BE2C (cell line): ENCODE measurements around the gene BTK.

Source experiments
- DNase-seq: peaks from one replicate; pipeline ENCODE4 v3.0.0-alpha.2; 2020
- H3K27me3 ChIP-seq: fragments of 250-450 bp; sonication (Bioruptor Pico); 2 replicates; pipeline ENCODE4 v1.5.1; 2020; ENCODE audit warnings: mild to moderate bottlenecking
- H3K36me3 ChIP-seq: fragments of 250-450 bp; sonication (Bioruptor Pico); 2 replicates; pipeline ENCODE4 v1.5.1; 2020; ENCODE audit warnings: mild to moderate bottlenecking
- H3K4me1 ChIP-seq: fragments of 250-450 bp; sonication (Bioruptor Pico); 2 replicates; pipeline ENCODE4 v1.5.1; 2020
- H3K4me3 ChIP-seq: 2 replicates; pipeline ENCODE4 v1.5.1; 2011; ENCODE audit warnings: low read depth, low read length
- H3K9me3 ChIP-seq: fragments of 250-450 bp; sonication (Bioruptor Pico); 2 replicates; pipeline ENCODE4 v1.5.1; 2020
- TF ChIP-seq, protein P1 (sequence below): IDR thresholded peaks from 2 replicates; pipeline ENCODE4 v1.5.1; 2012; ENCODE audit warnings: mild to moderate bottlenecking, low read depth, low read length

The BTK gene

DNA sequence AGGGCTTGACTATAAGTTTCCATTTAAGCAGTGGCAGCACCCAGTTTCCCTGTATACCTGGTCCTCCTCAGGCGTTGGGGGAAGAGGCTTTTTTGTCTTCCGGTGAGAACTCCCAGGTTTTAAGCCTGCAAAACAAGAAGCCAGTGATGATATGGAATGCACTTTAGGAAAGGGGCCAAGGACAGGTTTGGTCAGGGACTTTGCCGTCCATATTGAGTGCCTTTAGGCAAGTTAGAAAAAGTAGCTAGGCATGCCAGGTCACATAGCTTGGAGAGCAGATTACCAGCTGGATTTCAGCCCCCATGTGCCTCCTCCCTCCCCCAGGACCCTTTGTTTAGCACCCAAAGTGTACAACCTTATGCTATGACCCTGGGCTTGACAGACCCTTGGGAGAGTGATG is 23.9 kb downstream of the BTK start:
- H3K9me3 ChIP-seq: no peaks in the 10 kb centered on the region
- no peaks in the 10 kb centered on the region for H3K27me3 ChIP-seq
- DNase-seq: no peak
- no peaks in the 10 kb centered on the region for H3K36me3 ChIP-seq
- no peaks in the 10 kb centered on the region for H3K4me1 ChIP-seq
- no peak overlapping the region for H3K4me3 ChIP-seq
- TF ChIP-seq, protein P1, sequence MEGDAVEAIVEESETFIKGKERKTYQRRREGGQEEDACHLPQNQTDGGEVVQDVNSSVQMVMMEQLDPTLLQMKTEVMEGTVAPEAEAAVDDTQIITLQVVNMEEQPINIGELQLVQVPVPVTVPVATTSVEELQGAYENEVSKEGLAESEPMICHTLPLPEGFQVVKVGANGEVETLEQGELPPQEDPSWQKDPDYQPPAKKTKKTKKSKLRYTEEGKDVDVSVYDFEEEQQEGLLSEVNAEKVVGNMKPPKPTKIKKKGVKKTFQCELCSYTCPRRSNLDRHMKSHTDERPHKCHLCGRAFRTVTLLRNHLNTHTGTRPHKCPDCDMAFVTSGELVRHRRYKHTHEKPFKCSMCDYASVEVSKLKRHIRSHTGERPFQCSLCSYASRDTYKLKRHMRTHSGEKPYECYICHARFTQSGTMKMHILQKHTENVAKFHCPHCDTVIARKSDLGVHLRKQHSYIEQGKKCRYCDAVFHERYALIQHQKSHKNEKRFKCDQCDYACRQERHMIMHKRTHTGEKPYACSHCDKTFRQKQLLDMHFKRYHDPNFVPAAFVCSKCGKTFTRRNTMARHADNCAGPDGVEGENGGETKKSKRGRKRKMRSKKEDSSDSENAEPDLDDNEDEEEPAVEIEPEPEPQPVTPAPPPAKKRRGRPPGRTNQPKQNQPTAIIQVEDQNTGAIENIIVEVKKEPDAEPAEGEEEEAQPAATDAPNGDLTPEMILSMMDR: no peak

- TF ChIP-seq, protein P1: no peak
- H3K36me3 ChIP-seq: no peaks in the 10 kb centered on the region
- DNase-seq: no peak
Measured at GRCh38 chrX:101360390-101360789, 25.6 kb downstream of the BTK start.

DNA sequence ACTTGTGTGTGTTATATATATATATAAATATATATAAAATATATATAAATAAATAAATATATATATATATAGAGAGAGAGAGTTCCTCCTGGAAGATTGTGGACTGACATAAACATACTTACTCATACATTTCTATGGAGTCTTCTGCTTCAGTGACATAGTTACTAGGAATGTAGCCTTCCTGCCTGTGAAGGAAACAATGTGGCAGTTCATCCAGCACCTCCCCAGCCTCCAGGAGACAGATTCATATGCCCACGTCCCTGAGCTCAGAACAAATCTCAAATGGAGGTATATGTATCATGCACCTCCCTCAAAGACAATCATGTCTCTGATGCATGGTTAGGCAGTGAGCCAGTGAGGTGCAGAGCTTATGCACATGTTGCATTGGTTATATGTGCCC is 26.0 kb downstream of the BTK start:
- H3K4me1 ChIP-seq: no peaks in the 10 kb centered on the region
- no peaks in the 10 kb centered on the region for H3K27me3 ChIP-seq
- H3K9me3 ChIP-seq: no peaks in the 10 kb centered on the region
- no peak overlapping the region for H3K4me3 ChIP-seq
- DNase-seq: no peak
- TF ChIP-seq, protein P1: no peak
- H3K36me3 ChIP-seq: no peaks in the 10 kb centered on the region

More at GRCh38 chrX:101360390-101360789, 25.6 kb downstream of the BTK start:
- Histone ChIP-seq H3K27me3 (no peaks in the 10 kb centered on the region), H3K4me3 (no peak overlapping the region), H3K4me1 (no peaks in the 10 kb centered on the region), H3K9me3 (no peaks in the 10 kb centered on the region)

DNA sequence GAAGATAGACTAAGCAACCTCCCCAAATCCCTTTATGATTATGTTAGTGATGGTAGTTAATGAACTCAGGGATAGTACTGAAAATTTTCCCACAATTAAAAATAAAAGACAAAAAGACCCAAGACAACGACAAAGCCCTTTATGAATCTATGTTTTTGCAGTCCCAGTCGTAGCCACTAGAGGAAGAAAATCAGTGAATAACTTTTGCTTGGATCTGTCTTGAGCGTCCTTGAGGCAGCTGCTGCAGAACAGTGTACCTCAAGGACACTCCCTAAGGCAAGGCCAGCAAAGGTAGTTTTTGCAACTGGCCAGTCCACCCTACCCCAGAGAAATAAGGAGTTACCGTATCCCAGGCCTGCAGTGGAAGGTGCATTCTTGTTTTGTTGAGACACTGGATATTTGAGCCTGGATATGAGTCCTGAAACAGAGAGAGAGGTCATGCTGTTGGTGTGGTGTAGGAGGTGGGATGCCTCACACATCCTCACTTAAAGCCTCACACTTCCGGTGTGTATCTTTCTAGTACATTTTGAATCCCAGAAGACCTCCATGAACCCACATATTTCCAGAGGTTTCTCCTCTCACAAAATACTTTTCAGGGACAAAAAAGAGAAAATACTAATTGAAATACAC is 28.7 kb downstream of the BTK start:
- H3K4me3 ChIP-seq: no peak overlapping the region
- H3K36me3 ChIP-seq: no peaks in the 10 kb centered on the region
- H3K4me1 ChIP-seq: no peaks in the 10 kb centered on the region
- H3K9me3 ChIP-seq: no peaks in the 10 kb centered on the region
- H3K27me3 ChIP-seq: no peaks in the 10 kb centered on the region
- TF ChIP-seq, protein P1: peak; percentile 33
- DNase-seq: no peak

DNA sequence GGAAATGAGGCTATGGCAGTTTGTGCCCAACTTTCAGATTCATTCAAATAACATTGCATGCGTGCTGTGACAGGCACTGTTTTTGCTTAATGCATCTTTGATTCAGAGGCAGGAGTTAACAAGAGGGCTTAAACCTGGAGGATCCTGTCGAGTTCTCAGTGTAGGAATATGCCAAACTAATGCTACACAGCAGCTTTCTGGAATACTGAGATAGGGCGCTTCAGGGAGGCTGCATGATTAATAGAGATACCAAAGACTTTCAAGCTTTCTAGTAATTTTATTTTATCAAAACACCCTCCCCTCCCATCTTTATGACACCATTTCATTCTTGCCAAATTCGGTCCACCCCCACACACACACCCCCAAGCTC is 36.8 kb downstream of the BTK start:
- no peak for DNase-seq
- H3K27me3 ChIP-seq: no peaks in the 10 kb centered on the region
- peak overlapping the region; percentile 87 for H3K4me3 ChIP-seq
- no peaks in the 10 kb centered on the region for H3K9me3 ChIP-seq
- no peaks in the 10 kb centered on the region for H3K4me1 ChIP-seq
- peaks cover 2% of the 10 kb centered on the region; the same call in 1 of the 2 replicates for H3K36me3 ChIP-seq
- TF ChIP-seq, protein P1: no peak

DNA sequence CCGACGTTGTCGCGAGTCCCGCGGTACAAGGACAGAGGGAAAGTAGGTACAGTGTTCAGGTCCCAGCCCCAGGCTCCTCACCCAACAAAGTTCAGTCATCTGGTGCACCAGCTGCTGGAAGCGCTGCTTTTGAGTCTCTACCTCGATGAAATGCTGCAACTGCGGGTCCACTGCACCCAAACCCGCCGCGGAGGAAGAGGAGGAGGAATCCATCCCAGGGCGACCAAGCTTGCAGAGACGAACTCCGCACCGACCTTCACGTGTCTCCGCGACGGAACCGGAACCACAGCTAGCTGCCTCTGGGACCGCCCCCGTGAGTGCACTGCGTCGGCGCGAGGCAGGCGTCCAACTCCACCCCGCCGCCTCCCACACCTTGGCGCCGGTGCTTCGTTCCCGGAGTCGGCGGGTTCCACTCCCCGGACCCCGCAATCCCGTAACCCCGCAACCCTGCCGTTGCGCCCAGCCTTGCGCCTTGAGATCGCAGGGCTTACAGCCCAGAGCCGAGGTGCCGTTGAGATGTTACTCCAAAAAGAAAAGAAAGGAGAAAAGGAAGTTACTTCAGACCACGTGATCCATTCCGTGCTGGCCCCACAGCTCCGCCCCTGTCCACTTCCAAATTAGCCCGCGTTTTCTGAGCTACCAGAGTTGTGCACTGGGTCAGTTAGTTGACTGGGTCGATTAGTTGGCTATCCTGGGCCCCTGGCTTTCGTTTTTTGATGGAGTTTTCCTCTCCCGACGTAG is 37.4 kb downstream of the BTK start, which contains the start of gene TIMM8A:
TSS of gene TIMM8A (minus strand) at position 291 of the 741 bp plus-strand sequence. CDS start at position 213, 78 bp downstream.
- Histone ChIP-seq H3K4me1 (no peaks in the 10 kb centered on the region), H3K9me3 (no peaks in the 10 kb centered on the region), H3K4me3 (peak within 1 kb of the TSS; percentile 87), H3K36me3 (peaks cover 2% of the 10 kb centered on the region; the same call in 1 of the 2 replicates), H3K27me3 (no peaks in the 10 kb centered on the region)
- DNase-seq: peak; percentile 79
- TF ChIP-seq, protein P1: no peak
